ENCODE measurements around the gene SMARCA2. TPM values are rescaled to one million over a fixed set of nuclear protein-coding genes. Genes with fewer than 3 reads are reported as not detected.

The SMARCA2 gene
- 205 and 206 TPM in 2 replicates for total RNA-seq

DNA sequence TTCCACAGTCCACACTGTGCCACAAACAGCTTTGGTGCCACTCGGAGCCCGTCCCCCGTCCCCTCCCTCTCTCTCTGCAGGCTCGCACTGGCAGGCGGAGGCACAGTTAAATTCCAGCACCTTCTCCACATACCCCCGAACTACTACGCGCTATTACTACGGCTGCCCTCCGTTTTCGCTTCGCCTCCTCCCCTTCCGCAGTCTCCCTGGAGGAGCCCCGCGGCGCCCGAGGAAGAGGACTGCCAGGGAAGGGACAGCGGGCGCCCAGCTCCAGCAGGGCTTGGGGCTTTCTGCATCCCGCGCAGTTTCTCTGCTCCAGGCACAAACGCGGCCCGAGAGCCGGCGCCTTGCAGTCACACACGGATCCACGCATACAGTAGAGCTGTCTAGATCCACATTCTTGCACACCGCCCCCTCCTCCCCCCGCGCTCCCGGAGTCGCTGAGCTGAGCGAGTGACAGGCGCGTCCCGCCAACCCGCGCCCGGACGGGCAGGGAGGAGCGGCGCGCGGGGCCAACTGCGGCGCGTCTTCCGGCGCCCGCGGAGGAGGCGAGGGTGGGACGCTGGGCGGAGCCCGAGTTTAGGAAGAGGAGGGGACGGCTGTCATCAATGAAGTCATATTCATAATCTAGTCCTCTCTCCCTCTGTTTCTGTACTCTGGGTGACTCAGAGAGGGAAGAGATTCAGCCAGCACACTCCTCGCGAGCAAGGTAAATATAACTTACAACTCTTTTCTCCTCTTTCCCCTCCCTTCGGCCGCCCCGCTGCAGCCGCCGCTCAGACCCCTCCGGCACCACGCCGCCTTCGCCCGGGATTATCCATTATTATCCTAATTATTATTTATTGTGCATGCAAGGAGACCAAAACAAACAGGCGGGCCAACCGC, at the start of gene SMARCA2:
Gene SMARCA2 (plus strand): TSS at position 652 of the 885 bp plus-strand sequence. CDS start 13,676 bp downstream, outside the sequence.
- intact Hi-C loops (cut with micrococcal nuclease) = loop anchor here (1.0 to 5.0 kb wide), 13 partner anchors 39 to 1743 kb away; partner anchors contain the start of genes KANK1, PUM3, RFX3 and VLDLR

DNA sequence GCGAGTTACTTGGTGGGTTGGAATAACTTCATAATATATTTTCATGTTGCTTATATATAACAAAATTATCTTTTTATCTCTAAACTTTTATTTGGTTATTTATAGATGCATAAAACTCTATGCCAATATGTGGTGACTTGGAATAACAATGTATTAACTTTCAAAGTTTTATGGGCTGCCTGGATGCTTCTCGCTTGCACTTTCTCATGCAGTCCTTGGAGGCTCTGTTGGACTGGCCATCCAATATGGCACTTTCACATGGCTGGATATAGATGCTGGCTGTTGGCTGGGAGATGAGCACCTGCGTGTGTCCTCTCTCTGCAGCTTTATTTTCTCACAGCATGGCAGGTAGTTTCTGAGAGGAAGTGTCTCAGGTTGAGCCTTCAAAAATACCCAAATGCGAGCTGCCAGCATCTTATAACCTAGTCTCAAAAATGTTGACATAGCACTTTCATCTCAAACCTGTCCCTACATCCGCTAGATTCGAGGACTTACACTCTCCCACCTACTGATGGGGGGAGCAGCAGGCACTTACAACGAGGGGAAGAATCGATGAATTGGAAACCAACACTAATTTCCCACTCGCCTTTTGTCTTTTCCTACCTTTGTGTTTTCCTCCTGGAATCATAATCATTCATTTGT, 48.3 kb upstream of the SMARCA2 start:
- intact Hi-C loops (cut with micrococcal nuclease) = no loop called here

DNA sequence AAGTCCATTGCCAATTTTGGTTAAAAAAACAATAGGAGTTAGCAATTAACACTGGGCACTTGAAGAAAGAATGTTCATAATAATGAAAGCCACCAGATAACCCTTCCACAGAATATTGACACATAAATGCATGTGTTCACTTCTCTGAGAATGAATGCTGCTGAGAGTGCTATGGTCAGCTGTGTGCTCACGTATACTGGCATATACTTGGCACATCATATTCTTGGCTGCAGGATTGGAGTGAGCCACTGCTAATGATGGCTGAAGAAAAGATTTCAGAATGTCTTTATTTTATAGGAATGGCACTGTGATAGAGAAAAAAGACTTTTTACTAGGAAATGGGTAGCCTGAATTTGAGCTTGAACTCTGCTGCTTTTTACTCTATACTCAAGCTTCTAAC, 46.0 kb upstream of the SMARCA2 start:
- intact Hi-C loops (cut with micrococcal nuclease) = no loop called here

DNA sequence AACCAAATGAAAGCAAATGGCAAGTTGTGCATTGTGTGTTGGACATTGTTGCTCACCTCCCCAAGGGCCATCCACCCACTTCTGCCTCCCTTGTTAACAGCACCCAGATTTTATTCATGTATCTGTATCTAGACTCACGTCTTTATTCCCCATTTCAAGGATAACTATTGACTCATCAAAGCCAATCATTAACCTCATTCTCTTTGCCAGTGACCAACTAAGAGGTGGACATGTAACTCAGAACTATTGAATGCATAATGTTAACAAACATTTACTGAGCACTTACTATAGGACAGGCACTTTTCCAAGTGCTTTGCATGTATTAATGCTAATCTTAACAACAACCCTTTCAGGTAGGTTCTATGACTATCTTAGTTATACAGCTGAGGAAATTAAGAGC, 45.2 kb upstream of the SMARCA2 start:
- intact Hi-C loops (cut with micrococcal nuclease) = no loop called here

DNA sequence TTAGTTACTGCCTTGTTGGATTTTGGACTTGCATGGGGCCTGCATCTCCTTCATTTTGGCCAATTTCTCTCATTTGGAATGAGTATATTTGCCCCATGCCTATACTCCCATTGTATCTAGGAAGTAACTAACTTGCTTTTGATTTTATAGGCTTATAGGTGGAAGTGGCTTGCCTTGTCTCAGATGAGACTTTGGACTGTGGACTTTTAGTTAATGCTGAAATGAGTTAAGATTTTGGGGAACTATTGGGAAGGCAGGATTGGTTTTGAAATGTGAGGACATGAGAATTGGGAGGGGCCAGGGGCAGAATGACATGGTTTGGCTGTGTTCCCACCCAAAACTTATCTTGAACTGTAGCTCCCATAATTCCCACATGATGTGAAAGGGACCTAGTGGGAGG, 42.5 kb upstream of the SMARCA2 start:
- intact Hi-C loops (cut with micrococcal nuclease) = no loop called here

DNA sequence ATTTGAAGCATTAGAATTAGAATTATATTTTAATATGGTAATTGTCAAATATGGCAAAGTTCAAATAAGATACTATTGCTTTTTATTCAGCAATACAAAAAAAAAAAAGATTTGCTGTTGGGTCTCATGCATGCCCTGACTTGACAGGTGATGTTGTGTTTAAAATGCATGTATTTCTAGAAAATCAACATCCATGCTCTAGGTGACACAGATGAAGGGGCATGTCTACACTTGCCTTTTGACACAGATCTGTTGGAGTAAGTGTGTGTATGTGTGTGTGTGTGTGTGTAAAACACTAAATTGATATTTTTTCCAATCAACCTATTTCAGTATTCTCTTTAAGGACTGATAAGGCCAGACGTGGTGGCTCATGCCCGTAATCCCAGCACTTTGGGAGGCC, 38.1 kb upstream of the SMARCA2 start:
- intact Hi-C loops (cut with micrococcal nuclease) = no loop called here

GRCh38 chr9:1978941-1979340, 36.2 kb upstream of the SMARCA2 start:
- intact Hi-C loops (cut with micrococcal nuclease) = no loop called here

DNA sequence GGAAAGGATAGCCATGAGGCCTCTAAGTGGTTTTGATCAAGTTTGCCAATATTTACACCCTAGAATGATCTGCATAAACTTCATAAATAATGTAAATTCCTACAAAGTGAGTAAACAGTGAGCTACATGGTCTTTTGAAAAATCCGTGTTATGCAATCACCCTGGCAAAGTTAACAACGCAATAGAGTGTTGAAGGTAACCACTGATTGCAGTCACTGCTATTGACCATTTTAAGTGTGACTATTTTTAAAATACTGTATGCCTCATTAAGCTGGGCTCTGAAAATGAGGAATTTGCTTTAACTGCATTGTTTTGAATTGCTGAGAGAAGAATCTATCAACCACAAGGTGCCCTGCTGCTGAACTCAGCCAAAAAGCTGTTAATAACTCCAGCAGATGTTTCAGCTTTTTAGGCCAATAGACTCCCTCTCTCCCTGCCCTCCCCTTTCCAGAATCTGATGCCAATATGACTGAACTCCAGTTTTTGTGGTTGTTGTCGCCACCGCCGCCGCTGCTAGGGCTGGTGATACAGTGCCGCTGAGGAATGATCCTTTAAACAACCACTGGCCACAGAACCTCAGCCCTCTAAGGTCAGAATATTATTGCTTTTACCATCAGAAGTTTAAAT, 35.3 kb upstream of the SMARCA2 start:
- intact Hi-C loops (cut with micrococcal nuclease) = no loop called here

DNA sequence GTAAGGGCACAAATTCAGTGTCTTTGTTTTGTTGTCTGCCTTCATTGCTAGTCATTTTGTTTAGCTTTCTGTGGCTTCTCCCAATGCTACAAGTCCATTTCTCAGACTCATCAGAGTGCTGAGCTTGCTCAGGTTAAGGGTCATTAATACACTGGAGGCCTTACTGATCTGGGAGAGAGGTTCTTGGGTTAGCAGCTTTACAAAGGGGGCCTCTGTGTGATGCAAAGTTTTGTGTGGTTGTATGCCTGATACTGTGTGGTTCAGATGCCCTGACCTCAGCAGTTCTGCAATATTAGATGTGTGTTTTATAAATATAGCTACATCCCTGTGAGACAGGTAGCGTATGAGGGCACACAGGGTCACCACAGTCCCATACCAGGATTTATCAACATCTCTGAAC, 34.8 kb upstream of the SMARCA2 start:
- intact Hi-C loops (cut with micrococcal nuclease) = no loop called here

DNA sequence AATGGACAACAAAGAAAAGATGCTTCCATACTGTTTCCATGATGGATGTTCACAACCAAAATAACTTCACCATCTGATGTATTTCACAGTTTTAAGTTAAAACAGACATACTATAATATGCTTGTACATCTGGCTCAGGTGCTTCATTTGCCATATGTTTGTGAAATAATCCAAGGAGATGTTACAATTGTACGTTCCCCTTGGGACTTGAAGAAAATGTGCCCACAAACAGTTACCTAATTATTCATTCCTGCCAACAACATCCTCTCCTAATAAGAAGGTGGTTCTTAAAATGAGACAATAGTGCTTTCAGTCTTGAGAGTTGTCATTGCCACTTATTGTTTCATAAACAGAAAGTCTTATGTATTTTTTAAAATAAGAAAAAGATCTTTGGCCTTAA, 33.1 kb upstream of the SMARCA2 start:
- intact Hi-C loops (cut with micrococcal nuclease) = no loop called here

DNA sequence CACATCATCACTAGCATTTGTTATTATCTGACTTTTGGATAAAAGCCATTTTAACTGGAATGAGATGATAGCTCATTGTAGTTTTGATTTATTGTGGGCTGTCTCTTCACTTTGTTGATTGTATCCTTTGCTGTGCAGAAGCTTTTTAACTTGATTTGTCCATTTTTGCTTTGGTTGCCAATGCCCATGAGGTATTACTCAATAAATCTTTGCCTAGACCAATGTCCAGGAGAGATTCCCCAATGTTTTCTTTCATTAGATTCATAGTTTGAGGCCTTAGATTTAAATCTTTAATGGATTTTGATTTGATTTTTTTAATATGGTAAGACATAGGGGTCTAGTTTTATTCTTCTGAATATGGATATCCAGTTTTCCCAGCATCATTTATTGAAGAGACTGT, 28.8 kb upstream of the SMARCA2 start:
- intact Hi-C loops (cut with micrococcal nuclease) = no loop called here

DNA sequence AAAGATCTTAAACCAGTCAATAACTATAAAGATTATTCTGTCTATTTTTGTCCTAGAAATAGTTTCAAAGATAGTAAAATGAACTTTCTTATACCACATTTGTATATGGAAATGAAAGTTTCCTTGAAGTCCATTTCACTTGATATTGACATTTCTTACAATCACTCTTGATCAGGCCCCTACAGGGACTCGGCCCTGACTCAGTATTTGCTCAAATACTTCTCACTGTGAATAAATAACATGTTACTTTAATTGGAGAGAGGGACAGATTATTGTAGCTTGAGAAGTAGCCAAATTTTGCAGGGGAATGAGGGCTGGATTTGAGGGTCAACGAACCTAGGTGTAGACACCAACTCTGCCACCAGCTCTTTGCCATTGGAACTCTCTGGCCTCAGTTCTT, 25.6 kb upstream of the SMARCA2 start:
- intact Hi-C loops (cut with micrococcal nuclease) = no loop called here

- intact Hi-C loops (cut with micrococcal nuclease) = no loop called here
Observed at GRCh38 chr9:1994180-1994579, 21.0 kb upstream of the SMARCA2 start.

DNA sequence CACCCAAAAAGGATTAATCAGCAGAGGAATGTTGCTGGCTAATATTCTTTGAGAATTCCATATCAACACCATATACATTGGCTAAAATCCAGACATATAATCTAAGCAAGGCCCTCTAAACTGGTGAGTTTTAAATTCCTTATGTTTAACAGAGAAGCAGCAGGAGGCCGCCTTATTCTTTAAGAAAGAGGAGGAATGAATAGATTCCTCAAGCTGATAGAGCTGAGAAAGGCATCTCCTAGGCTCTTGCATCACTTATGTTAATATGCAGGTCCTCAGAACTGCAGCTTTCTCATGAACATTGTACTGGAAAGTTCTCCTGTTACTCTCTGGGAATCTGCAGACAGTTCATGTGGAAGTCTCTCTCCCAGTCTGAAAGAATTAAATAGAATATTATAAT, 20.1 kb upstream of the SMARCA2 start:
- intact Hi-C loops (cut with micrococcal nuclease) = no loop called here

GRCh38 chr9:1996156-1996555, 19.0 kb upstream of the SMARCA2 start:
- intact Hi-C loops (cut with micrococcal nuclease) = no loop called here

DNA sequence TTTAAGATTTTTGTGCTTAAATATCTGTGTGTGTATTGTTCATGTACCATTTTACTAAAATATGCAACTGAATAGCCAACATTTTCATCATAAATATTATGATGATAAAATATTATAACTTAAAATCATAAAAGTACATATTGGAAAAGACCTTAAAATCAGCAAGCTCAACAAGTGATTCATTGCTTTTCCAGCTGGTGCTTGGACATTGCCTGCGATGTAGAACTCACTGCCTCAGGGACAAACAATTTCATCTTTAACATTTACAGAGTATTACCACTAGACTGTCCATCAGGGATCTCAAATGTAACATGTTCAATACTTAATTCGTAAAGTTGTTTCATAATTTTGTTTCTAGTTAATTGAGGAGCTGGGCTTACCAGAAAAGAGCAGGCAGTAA, 17.5 kb upstream of the SMARCA2 start:
- intact Hi-C loops (cut with micrococcal nuclease) = no loop called here

DNA sequence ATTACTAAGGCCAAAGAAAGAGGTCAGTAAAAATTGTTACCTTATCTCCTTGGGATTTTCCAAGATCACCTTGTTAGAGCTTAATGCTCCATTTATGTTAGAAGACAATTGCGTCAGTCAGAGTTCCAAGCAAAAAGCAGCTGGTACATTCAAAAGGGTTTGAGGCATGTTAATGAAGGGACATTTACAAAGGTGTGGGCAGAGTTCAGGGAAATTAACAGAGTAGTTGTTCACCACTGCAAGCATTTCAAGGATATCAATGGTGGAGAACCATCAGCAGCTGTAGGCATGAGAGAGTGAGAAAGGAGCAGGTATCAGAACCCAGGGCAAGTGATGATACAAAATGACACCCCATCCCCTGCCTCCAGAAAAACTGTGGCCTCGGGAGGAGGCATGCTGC, 17.0 kb upstream of the SMARCA2 start:
- intact Hi-C loops (cut with micrococcal nuclease) = no loop called here

GRCh38 chr9:2000314-2000713, 14.8 kb upstream of the SMARCA2 start:
- intact Hi-C loops (cut with micrococcal nuclease) = no loop called here

- intact Hi-C loops (cut with micrococcal nuclease) = no loop called here
Observed at GRCh38 chr9:2008372-2008771, 6.8 kb upstream of the SMARCA2 start.

DNA sequence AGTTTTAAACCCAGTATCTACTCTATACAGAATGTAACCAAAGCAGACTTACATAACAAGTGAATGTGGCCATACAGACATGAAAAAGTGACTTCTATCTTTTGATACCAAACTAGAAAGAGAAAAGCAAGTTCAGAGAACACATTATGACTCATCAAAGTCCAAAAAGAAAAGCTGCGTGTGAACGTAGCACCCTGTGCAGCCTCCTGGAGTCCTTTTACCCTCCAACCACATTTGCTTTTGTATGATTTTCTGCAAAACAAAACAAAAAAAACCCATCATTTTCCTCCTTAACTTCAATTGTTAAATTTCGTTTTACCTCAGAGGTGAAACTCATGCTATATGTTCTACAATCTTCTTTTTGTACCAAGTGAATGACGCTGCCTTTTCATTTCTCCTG, 2.8 kb upstream of the SMARCA2 start:
- intact Hi-C loops (cut with micrococcal nuclease) = loop anchor here (1.0 kb wide), 2 partner anchors 55 to 75 kb away; no protein-coding TSS in a partner anchor

DNA sequence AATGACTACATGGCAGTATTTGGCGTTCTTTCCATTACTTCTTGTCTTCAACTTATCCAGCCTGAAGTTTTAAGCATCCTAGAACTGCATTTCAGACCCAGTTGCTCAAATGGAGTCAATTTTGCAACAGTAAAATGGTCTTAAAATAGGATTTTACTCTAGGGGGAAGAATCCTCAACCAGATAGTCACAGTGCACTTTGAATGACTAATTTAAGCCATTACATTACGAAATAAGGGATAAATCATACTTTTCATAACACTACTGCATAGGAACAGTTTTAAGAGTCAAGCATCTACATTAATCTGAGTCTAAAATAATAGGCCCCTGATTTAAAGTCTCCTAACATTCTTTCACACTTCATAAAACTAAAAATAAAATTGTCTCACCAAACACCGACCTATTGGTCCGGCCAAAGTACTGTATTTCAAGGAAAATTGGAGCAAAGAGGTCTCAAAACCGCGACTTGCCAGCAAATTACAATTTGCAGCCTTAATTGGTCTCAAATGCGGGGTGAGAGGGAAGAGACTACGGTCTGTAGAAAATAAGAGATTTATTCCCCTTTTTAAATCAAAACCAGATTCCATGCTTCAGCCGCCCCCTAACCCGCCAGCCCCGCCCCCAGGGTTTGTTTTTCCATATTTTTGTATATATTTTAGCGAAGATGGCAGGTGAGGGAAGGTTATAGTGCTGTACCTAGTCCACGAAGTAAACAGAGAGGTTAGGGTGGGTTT, 1.2 kb upstream of the SMARCA2 start:
- intact Hi-C loops (cut with micrococcal nuclease) = loop anchor here (2.0 kb wide), 1 partner anchor 137 kb away; no protein-coding TSS in a partner anchor
